GM12878 (cell line): Measurements from ENCODE around the gene ZYX. TPM values are rescaled to one million over a fixed set of nuclear protein-coding genes. Genes with fewer than 3 reads are reported as not detected.

Source experiments
- ATAC-seq: fragments of 200-7000 bp; cut with Tn5 transposase; 3 replicates; pipeline ENCODE4 v1.9.1; 2020; ENCODE audit warnings: mild to moderate bottlenecking, moderate library complexity
- BruUV-seq: library from RNA; stranded (reverse); fragments of 400-500 nt; replicated peaks from 2 replicates; lab custom pipeline; 2021; lab: Mats Ljungman, UMichigan
- CTCF ChIA-PET: fragments of 300-600 bp; sonication (Branson Sonifier 250); formaldehyde crosslinking; extraction: SDS; loops from one replicate; lab custom pipeline; 2021; ENCODE audit warnings: inconsistent platforms; lab: Yijun Ruan, JAX
- POLR2A ChIA-PET: fragments of 350-600 bp; formaldehyde crosslinking; extraction: SDS; loops from one replicate; lab custom pipeline; 2021; ENCODE audit warnings: inconsistent platforms; lab: Charles Lee
- RAD21 ChIA-PET: fragments of 300-600 bp; sonication (Branson Sonifier 250); formaldehyde crosslinking; loops from one replicate; lab custom pipeline; 2023; ENCODE audit warnings: antibody characterized with exemption; ENCODE audit not compliant: unreplicated experiment; lab: Charles Lee
- SMC1A ChIA-PET: fragments of 300-600 bp; sonication (Branson Sonifier 250); formaldehyde crosslinking; loops from one replicate; lab custom pipeline; 2023; ENCODE audit not compliant: unreplicated experiment, uncharacterized antibody; lab: Charles Lee
- DNase-seq: peaks from one replicate; pipeline ENCODE4 v3.0.0-alpha.2; 2011; ENCODE audit warnings: low read depth, low spot score
- FAIRE-seq: peaks from 3 replicates; lab custom pipeline; 2011; peaks lifted over from hg19 to GRCh38; lab: Jason Lieb, UNC
- H2AFZ ChIP-seq: 2 replicates; pipeline ENCODE4 v1.6.0; 2011; ENCODE audit warnings: low read depth, low read length, control low read depth; ENCODE audit not compliant: control insufficient read depth
- H3K27ac ChIP-seq: 2 replicates; pipeline ENCODE4 v1.5.1; 2011; ENCODE audit warnings: control low read depth; ENCODE audit not compliant: control insufficient read depth, insufficient read depth
- H3K27me3 ChIP-seq, 2 experiments: replicated peaks in 1 of 2; 2 replicates each; pipeline versions ENCODE4 v1.6.0 to v1.6.1; 2011; ENCODE audit warnings: low read length in 1 of 2; ENCODE audit not compliant: control insufficient read depth in 2 of 2, insufficient read depth in 2 of 2
- H3K36me3 ChIP-seq, 2 experiments: 2 replicates each; pipeline ENCODE4 v1.5.1; 2011; ENCODE audit warnings: low read length in 1 of 2; ENCODE audit not compliant: control insufficient read depth in 2 of 2, insufficient read depth in 2 of 2
- H3K4me1 ChIP-seq: 2 replicates; pipeline ENCODE4 v1.6.1; 2011; ENCODE audit warnings: mild to moderate bottlenecking, low read length, moderate library complexity, mixed read lengths; ENCODE audit not compliant: control insufficient read depth, insufficient read depth
- H3K4me2 ChIP-seq: 2 replicates; pipeline ENCODE4 v1.6.0; 2011; ENCODE audit warnings: control low read depth; ENCODE audit not compliant: control insufficient read depth, insufficient read depth
- H3K4me3 ChIP-seq: fragments of 200-600 bp; sonication (generic); 2 replicates; pipeline ENCODE4 v1.5.1; 2016
- H3K79me2 ChIP-seq: 2 replicates; pipeline ENCODE4 v1.6.0; 2011; ENCODE audit warnings: low read length; ENCODE audit not compliant: control insufficient read depth, insufficient read depth
- H3K9ac ChIP-seq: 2 replicates; pipeline ENCODE4 v1.8.0; 2011; ENCODE audit warnings: low read length, control low read depth, mixed read lengths; ENCODE audit not compliant: control insufficient read depth, insufficient read depth
- H3K9me3 ChIP-seq: replicated peaks from 3 replicates; pipeline ENCODE4 v1.5.1; 2011; ENCODE audit warnings: mild to moderate bottlenecking, low read length; ENCODE audit not compliant: control insufficient read depth, insufficient read depth
- H4K20me1 ChIP-seq: 2 replicates; pipeline ENCODE4 v1.6.0; 2011; ENCODE audit not compliant: control insufficient read depth, insufficient read depth
- CHD1 ChIP-seq: IDR thresholded peaks from 2 replicates; pipeline ENCODE4 v1.6.1; 2012; ENCODE audit warnings: low read depth, low read length, improper control_type of control experiment
- ETV6 ChIP-seq, 2 experiments: fragments of 450-650 bp in 1 of 2; IDR thresholded peaks in 1 of 2; conservative IDR thresholded peaks in 1 of 2; 2 replicates each; pipeline ENCODE4 v1.6.1; 2014; ENCODE audit warnings: antibody characterized with exemption in 1 of 2, borderline replicate concordance in 1 of 2, low read depth in 1 of 2, mild to moderate bottlenecking in 1 of 2, moderate library complexity in 1 of 2
- FOXK2 ChIP-seq: fragments of 450-650 bp; IDR thresholded peaks from 2 replicates; pipeline ENCODE4 v1.6.1; 2017; ENCODE audit warnings: mild to moderate bottlenecking, moderate library complexity
- NFXL1 ChIP-seq: fragments of 450-650 bp; IDR thresholded peaks from 2 replicates; pipeline ENCODE4 v1.6.1; 2017; ENCODE audit warnings: antibody characterized with exemption, mild to moderate bottlenecking, borderline replicate concordance
- NR2F1 ChIP-seq: fragments of 450-650 bp; conservative IDR thresholded peaks from 2 replicates; pipeline ENCODE4 v1.6.1; 2017; ENCODE audit warnings: mild to moderate bottlenecking
- PAX5 ChIP-seq: IDR thresholded peaks from 2 replicates; pipeline ENCODE4 v1.6.1; 2011; ENCODE audit warnings: low read depth, low read length, borderline replicate concordance
- PML ChIP-seq: IDR thresholded peaks from 2 replicates; pipeline ENCODE4 v1.6.1; 2012; ENCODE audit warnings: low read length, inconsistent platforms
- SRF ChIP-seq, 2 experiments: IDR thresholded peaks; 2 replicates each; pipeline ENCODE4 v1.6.1; 2011; ENCODE audit warnings: low read depth in 2 of 2, low read length in 2 of 2, mild to moderate bottlenecking in 1 of 2, moderate library complexity in 1 of 2
- TARDBP ChIP-seq: IDR thresholded peaks from 2 replicates; pipeline ENCODE4 v1.6.1; 2016; ENCODE audit warnings: borderline replicate concordance
- TBL1XR1 ChIP-seq: IDR thresholded peaks from 2 replicates; pipeline ENCODE4 v1.6.1; 2012; ENCODE audit warnings: low read depth, low read length, improper control_type of control experiment
- TCF7 ChIP-seq: IDR thresholded peaks from 2 replicates; pipeline ENCODE4 v1.6.1; 2014; ENCODE audit warnings: antibody characterized with exemption, borderline replicate concordance
- ZBED1 ChIP-seq: IDR thresholded peaks from 2 replicates; pipeline ENCODE4 v1.6.1; 2016; ENCODE audit warnings: borderline replicate concordance
- ZNF384 ChIP-seq: IDR thresholded peaks from 2 replicates; pipeline ENCODE4 v1.6.1; 2012; ENCODE audit warnings: low read depth, mild to moderate bottlenecking, low read length, improper control_type of control experiment, borderline replicate concordance
- WGBS: methylation state at CpG from one replicate; pipeline ENCODE4 v1.1.6; 2016; ENCODE audit warnings: low lambda C conversion rate; ENCODE audit not compliant: insufficient replicate concordance, insufficient coverage; ENCODE audit errors: missing lambda C conversion rate; 5-methylcytosine and 5-hydroxymethylcytosine counted together
- in situ Hi-C: fragments of 300-500 bp; cut with MboI; formaldehyde crosslinking; loops from 9 replicates; pipeline ENCODE4 v1.14.3; 2018; ENCODE audit warnings: mixed read lengths
- intact Hi-C: fragments of 100-400 bp; cut with micrococcal nuclease; formaldehyde crosslinking; loops from one replicate; pipeline ENCODE4 v1.14.2; 2022; ENCODE audit not compliant: unreplicated experiment
- polyA plus RNA-seq, 11 experiments: library from polyadenylated mRNA; depleted of rRNA in 4 of 11; unstranded in 6 of 11; stranded (reverse) in 5 of 11; fragments of >200 nt; fragmentation: Nextera tagmentation in 4 of 11; fragmentation: Illumina TruSeq in 1 of 11; extraction: Ambion mirVana in 4 of 11; extraction: Trizol in 1 of 11; gene quantifications; 1 replicate in 1 of 11; 2 replicates in 10 of 11; pipeline versions ENCODE4 v1.2.1 to v1.2.3, GENCODE V29; 2011 to 2016; ENCODE audit warnings: inconsistent platforms in 2 of 11, missing spikeins in 2 of 11, low read depth in 1 of 11
- total RNA-seq, 4 experiments: library from RNA; depleted of rRNA in 3 of 4; stranded (reverse); fragments of >200 nt in 3 of 4; fragmentation: Illumina TruSeq in 1 of 4; extraction: Trizol in 1 of 4; gene quantifications; 2 replicates each; pipeline versions ENCODE4 v1.2.1 to v1.2.3, GENCODE V29; 2013 to 2021
- TF ChIP-seq, protein P1 (sequence below): fragments of 450-650 bp; IDR thresholded peaks from 2 replicates; pipeline ENCODE4 v1.6.1; 2016; ENCODE audit warnings: mild to moderate bottlenecking
- TF ChIP-seq, protein P2 (sequence below): fragments of 450-650 bp; IDR thresholded peaks from 2 replicates; pipeline ENCODE4 v1.6.1; 2017; ENCODE audit warnings: borderline replicate concordance
- TF ChIP-seq, protein P3 (sequence below): IDR thresholded peaks from 2 replicates; pipeline ENCODE4 v1.6.1; 2011; ENCODE audit warnings: low read depth, low read length, improper control_type of control experiment, borderline replicate concordance

Gene ZYX
- total and polyA plus RNA-seq, 10 of the 15 experiments (the other 5 are each of a cell fraction or from before 2014, with no cell fraction given) = 2.1 to 100 (median 27.6) TPM

DNA sequence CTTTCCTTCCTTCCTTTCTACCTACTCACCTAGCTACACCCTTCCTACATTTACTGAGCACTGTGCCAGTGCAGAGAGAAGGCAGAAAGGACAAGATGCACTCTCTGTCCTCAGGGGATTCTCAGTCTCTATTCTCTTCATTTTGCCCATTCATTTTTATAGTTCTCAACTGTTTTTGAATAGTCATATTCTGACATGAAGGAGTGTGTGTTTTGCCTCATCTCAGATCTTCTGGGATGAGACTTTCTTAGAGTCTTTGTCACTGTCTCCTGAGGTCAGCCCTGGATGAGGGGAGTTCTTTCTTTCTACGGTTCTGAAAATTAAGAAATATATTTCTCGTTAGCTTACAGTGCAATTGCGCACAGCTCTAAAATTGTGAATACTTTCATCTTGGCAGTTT, 43.9 kb upstream of the ZYX start (continued):
- TF ChIP-seq ETV6 (conservative IDR thresholded peaks at IDR 0.05 in 1 of 2, IDR thresholded peaks at IDR 0.05 in 1 of 2; ENCODE audit: borderline replicate concordance in 1 of 2, low read depth in 1 of 2) (no peak), ZBED1 (no peak)

DNA sequence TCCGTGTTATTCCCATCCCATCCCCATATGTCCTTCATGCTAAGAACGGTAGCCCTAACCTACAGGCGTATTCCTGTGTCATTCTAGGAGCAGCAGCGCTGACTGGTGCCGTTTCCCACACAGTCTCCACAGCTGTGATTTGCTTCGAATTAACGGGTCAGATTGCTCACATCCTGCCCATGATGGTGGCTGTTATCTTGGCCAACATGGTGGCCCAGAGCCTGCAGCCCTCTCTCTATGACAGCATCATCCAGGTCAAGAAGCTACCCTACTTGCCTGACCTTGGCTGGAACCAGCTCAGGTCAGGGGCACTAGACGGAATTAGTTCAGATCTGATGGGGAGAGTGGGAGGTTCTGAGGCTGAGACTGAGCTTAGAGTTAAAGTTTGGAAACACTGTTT, 39.3 kb upstream of the ZYX start:
- no peak overlapping the region for H3K9ac ChIP-seq
- ChIA-PET SMC1A (interaction anchor here (0.6 to 0.8 kb wide), 2 partner anchors 101 to 329 kb away, joined by 3 read pairs; no protein-coding TSS in a partner anchor), CTCF (interaction anchor here (0.6 kb wide), 1 partner anchor 75 kb away, joined by 3 read pairs; no protein-coding TSS in a partner anchor), RAD21 (no interaction called here), POLR2A (no interaction called here)
- BruUV-seq = no TSS peak
- 60% methylated on average over 8 of the region's 8 CpGs for WGBS
- no peaks in the 10 kb centered on the region for H3K36me3 ChIP-seq
- H4K20me1 ChIP-seq = no peaks in the 10 kb centered on the region
- DNase-seq = no peak
- in situ Hi-C loops = no loop called here
- FAIRE-seq = no peak
- no peak for TF ChIP-seq TBL1XR1
- TF ChIP-seq CHD1 = no peak
- TF ChIP-seq, protein P1, sequence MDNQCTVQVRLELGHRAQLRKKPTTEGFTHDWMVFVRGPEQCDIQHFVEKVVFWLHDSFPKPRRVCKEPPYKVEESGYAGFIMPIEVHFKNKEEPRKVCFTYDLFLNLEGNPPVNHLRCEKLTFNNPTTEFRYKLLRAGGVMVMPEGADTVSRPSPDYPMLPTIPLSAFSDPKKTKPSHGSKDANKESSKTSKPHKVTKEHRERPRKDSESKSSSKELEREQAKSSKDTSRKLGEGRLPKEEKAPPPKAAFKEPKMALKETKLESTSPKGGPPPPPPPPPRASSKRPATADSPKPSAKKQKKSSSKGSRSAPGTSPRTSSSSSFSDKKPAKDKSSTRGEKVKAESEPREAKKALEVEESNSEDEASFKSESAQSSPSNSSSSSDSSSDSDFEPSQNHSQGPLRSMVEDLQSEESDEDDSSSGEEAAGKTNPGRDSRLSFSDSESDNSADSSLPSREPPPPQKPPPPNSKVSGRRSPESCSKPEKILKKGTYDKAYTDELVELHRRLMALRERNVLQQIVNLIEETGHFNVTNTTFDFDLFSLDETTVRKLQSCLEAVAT = no peak
- no peak for TF ChIP-seq NFXL1
- no peak for TF ChIP-seq NR2F1
- TF ChIP-seq, protein P2, sequence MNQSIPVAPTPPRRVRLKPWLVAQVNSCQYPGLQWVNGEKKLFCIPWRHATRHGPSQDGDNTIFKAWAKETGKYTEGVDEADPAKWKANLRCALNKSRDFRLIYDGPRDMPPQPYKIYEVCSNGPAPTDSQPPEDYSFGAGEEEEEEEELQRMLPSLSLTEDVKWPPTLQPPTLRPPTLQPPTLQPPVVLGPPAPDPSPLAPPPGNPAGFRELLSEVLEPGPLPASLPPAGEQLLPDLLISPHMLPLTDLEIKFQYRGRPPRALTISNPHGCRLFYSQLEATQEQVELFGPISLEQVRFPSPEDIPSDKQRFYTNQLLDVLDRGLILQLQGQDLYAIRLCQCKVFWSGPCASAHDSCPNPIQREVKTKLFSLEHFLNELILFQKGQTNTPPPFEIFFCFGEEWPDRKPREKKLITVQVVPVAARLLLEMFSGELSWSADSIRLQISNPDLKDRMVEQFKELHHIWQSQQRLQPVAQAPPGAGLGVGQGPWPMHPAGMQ = no peak
- TF ChIP-seq, protein P3, sequence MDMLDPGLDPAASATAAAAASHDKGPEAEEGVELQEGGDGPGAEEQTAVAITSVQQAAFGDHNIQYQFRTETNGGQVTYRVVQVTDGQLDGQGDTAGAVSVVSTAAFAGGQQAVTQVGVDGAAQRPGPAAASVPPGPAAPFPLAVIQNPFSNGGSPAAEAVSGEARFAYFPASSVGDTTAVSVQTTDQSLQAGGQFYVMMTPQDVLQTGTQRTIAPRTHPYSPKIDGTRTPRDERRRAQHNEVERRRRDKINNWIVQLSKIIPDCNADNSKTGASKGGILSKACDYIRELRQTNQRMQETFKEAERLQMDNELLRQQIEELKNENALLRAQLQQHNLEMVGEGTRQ = no peak
- no peak for TF ChIP-seq PAX5
- TF ChIP-seq TARDBP = no peak
- no peak for TF ChIP-seq SRF (IDR thresholded peaks at IDR 0.05; ENCODE audit: low read depth in 2 of 2, low read length in 2 of 2)
- TF ChIP-seq ZNF384 = no peak
- TF ChIP-seq PML = no peak
- TF ChIP-seq FOXK2 = no peak
- no peak for TF ChIP-seq TCF7
- H3K79me2 ChIP-seq = no peaks in the 10 kb centered on the region
- no peak overlapping the region for H3K27ac ChIP-seq
- no peaks in the 10 kb centered on the region for H3K9me3 ChIP-seq
- peaks cover 0 to 7% of the 10 kb centered on the region in 2 experiments; a peak in 3 of 4 replicates for H3K27me3 ChIP-seq
- intact Hi-C loops = no loop called here
- H3K4me1 ChIP-seq = no peaks in the 10 kb centered on the region
- no peak overlapping the region for H3K4me3 ChIP-seq
- no peak overlapping the region for H2AFZ ChIP-seq
- no peak for ATAC-seq
- H3K4me2 ChIP-seq = no peak overlapping the region
